ENCODE data around the gene SUGCT.

SUGCT gene

GRCh38 chr7:40457776-40458480 is 323.1 kb downstream of the SUGCT start:
- Histone ChIP-seq H3K9ac (ENCODE audit: low read length) (no peak overlapping the region), H3K4me1 (ENCODE audit: control insufficient read depth, low read depth, low read length) (peaks cover 5% of the 10 kb centered on the region), H3K9me3 (ENCODE audit: control insufficient read depth, low read depth, low read length) (no peaks in the 10 kb centered on the region), H3K4me3 (ENCODE audit: low read length) (no peak overlapping the region), H3K27ac (ENCODE audit: low read length) (no peak overlapping the region), H3K27me3 (ENCODE audit: control insufficient read depth, insufficient read depth, low read length) (no peaks in the 10 kb centered on the region), H3K36me3 (ENCODE audit: control insufficient read depth, low read depth, low read length) (no peaks in the 10 kb centered on the region)

- H3K9me3 ChIP-seq (ENCODE audit: control insufficient read depth, low read depth, low read length), result no peaks in the 10 kb centered on the region
- no peak overlapping the region for H3K9ac ChIP-seq (ENCODE audit: low read length)
Observed at GRCh38 chr7:40463446-40463845, 328.6 kb downstream of the SUGCT start.

GRCh38 chr7:40468891-40469864 is 334.4 kb downstream of the SUGCT start:
- no peak overlapping the region for H3K27ac ChIP-seq (ENCODE audit: low read length)

More at GRCh38 chr7:40463446-40463845, 328.6 kb downstream of the SUGCT start:
- Histone ChIP-seq H3K4me3 (ENCODE audit: low read length) (no peak overlapping the region), H3K4me1 (ENCODE audit: control insufficient read depth, low read depth, low read length) (no peaks in the 10 kb centered on the region), H3K27ac (ENCODE audit: low read length) (no peak overlapping the region), H3K36me3 (ENCODE audit: control insufficient read depth, low read depth, low read length) (no peaks in the 10 kb centered on the region), H3K27me3 (ENCODE audit: control insufficient read depth, insufficient read depth, low read length) (no peaks in the 10 kb centered on the region)

GRCh38 chr7:40470091-40470592 is 335.3 kb downstream of the SUGCT start:
- no peaks in the 10 kb centered on the region for H3K4me1 ChIP-seq (ENCODE audit: control insufficient read depth, low read depth, low read length)
- no peak overlapping the region for H3K4me3 ChIP-seq (ENCODE audit: low read length)
- H3K27ac ChIP-seq (ENCODE audit: low read length), result no peak overlapping the region
- no peaks in the 10 kb centered on the region for H3K9me3 ChIP-seq (ENCODE audit: control insufficient read depth, low read depth, low read length)
- H3K9ac ChIP-seq (ENCODE audit: low read length), result no peak overlapping the region
- no peaks in the 10 kb centered on the region for H3K27me3 ChIP-seq (ENCODE audit: control insufficient read depth, insufficient read depth, low read length)
- H3K36me3 ChIP-seq (ENCODE audit: control insufficient read depth, low read depth, low read length), result no peaks in the 10 kb centered on the region

More at GRCh38 chr7:40468891-40469864, 334.4 kb downstream of the SUGCT start:
- H3K9me3 ChIP-seq (ENCODE audit: control insufficient read depth, low read depth, low read length), result no peaks in the 10 kb centered on the region
- no peak overlapping the region for H3K9ac ChIP-seq (ENCODE audit: low read length)
- H3K27me3 ChIP-seq (ENCODE audit: control insufficient read depth, insufficient read depth, low read length), result no peaks in the 10 kb centered on the region
- no peaks in the 10 kb centered on the region for H3K36me3 ChIP-seq (ENCODE audit: control insufficient read depth, low read depth, low read length)
- H3K4me3 ChIP-seq (ENCODE audit: low read length), result no peak overlapping the region
- H3K4me1 ChIP-seq (ENCODE audit: control insufficient read depth, low read depth, low read length), result no peaks in the 10 kb centered on the region

DNA sequence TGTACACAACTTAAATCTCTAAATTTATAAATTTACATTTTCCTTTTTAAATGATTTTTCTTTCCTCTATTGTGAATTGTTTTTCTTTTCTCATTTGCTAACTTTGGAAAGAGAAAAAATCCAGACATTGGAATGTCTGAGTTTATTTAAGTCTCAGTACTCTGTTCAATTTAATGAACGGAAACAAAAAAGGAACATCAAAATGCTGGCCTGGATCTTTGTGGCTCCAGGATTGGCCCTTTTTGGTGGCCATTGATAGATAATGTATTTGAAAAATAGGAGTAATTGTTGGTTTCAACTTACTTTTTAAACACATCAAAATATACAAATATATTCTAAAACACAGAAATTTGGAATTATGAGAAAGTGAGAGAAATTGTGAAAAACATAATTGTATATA is 336.0 kb downstream of the SUGCT start:
- H3K36me3 ChIP-seq (ENCODE audit: control insufficient read depth, low read depth, low read length), result no peaks in the 10 kb centered on the region
- H3K4me1 ChIP-seq (ENCODE audit: control insufficient read depth, low read depth, low read length), result no peaks in the 10 kb centered on the region
- H3K27ac ChIP-seq (ENCODE audit: low read length), result no peak overlapping the region
- H3K9me3 ChIP-seq (ENCODE audit: control insufficient read depth, low read depth, low read length), result no peaks in the 10 kb centered on the region
- H3K4me3 ChIP-seq (ENCODE audit: low read length), result no peak overlapping the region
- no peaks in the 10 kb centered on the region for H3K27me3 ChIP-seq (ENCODE audit: control insufficient read depth, insufficient read depth, low read length)
- no peak overlapping the region for H3K9ac ChIP-seq (ENCODE audit: low read length)

DNA sequence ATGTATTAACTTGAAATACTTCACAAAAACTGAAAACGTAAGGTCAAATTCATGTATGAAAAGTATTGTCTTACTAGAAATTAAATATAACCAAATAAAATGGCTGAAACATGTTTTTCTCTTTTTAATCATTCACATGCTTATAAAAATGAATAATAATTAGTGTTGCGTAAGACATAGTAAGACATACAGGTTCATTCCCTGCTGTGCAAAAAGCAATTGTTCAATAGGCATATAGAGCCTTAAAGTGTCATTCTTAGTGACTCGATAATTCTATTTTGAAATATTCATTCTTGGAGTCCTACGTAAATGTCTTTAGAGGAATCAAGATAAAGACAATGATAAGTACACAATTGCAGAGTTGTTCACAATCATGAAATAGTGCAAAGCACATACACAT is 337.1 kb downstream of the SUGCT start:
- Histone ChIP-seq H3K9me3 (ENCODE audit: control insufficient read depth, low read depth, low read length) (no peaks in the 10 kb centered on the region), H3K27me3 (ENCODE audit: control insufficient read depth, insufficient read depth, low read length) (no peaks in the 10 kb centered on the region), H3K4me3 (ENCODE audit: low read length) (no peak overlapping the region), H3K27ac (ENCODE audit: low read length) (no peak overlapping the region), H3K36me3 (ENCODE audit: control insufficient read depth, low read depth, low read length) (no peaks in the 10 kb centered on the region), H3K9ac (ENCODE audit: low read length) (no peak overlapping the region), H3K4me1 (ENCODE audit: control insufficient read depth, low read depth, low read length) (no peaks in the 10 kb centered on the region)

- H3K27ac ChIP-seq (ENCODE audit: low read length), result no peak overlapping the region
- no peaks in the 10 kb centered on the region for H3K36me3 ChIP-seq (ENCODE audit: control insufficient read depth, low read depth, low read length)
- no peaks in the 10 kb centered on the region for H3K9me3 ChIP-seq (ENCODE audit: control insufficient read depth, low read depth, low read length)
- no peak overlapping the region for H3K4me3 ChIP-seq (ENCODE audit: low read length)
- no peaks in the 10 kb centered on the region for H3K4me1 ChIP-seq (ENCODE audit: control insufficient read depth, low read depth, low read length)
- no peaks in the 10 kb centered on the region for H3K27me3 ChIP-seq (ENCODE audit: control insufficient read depth, insufficient read depth, low read length)
- H3K9ac ChIP-seq (ENCODE audit: low read length), result no peak overlapping the region
Observed at GRCh38 chr7:40474790-40475680, 340.2 kb downstream of the SUGCT start.

DNA sequence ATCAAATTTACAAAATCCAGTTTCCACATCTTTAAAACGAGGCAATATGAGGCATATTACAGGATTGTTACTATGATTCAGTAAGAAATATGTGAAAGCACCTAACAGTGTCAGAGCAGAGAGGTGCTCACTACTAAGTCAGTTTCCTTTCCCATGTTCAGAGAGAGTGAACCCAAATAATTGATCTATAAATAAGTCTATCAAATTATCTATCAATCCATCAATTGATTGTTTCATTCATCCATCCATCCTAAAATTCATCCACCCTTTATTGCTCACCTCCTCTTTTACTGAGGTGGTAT is 340.8 kb downstream of the SUGCT start:
- Histone ChIP-seq H3K27ac (ENCODE audit: low read length) (no peak overlapping the region), H3K27me3 (ENCODE audit: control insufficient read depth, insufficient read depth, low read length) (no peaks in the 10 kb centered on the region)

GRCh38 chr7:40477094-40477493 is 342.3 kb downstream of the SUGCT start:
- Histone ChIP-seq H3K36me3 (ENCODE audit: control insufficient read depth, low read depth, low read length) (no peaks in the 10 kb centered on the region), H3K9me3 (ENCODE audit: control insufficient read depth, low read depth, low read length) (no peaks in the 10 kb centered on the region), H3K27ac (ENCODE audit: low read length) (no peak overlapping the region), H3K4me3 (ENCODE audit: low read length) (no peak overlapping the region), H3K9ac (ENCODE audit: low read length) (no peak overlapping the region), H3K4me1 (ENCODE audit: control insufficient read depth, low read depth, low read length) (no peaks in the 10 kb centered on the region), H3K27me3 (ENCODE audit: control insufficient read depth, insufficient read depth, low read length) (no peaks in the 10 kb centered on the region)

More for the DNA sequence above, 340.8 kb downstream of the SUGCT start:
- no peak overlapping the region for H3K9ac ChIP-seq (ENCODE audit: low read length)
- no peaks in the 10 kb centered on the region for H3K4me1 ChIP-seq (ENCODE audit: control insufficient read depth, low read depth, low read length)
- H3K36me3 ChIP-seq (ENCODE audit: control insufficient read depth, low read depth, low read length), result no peaks in the 10 kb centered on the region
- H3K4me3 ChIP-seq (ENCODE audit: low read length), result no peak overlapping the region
- no peaks in the 10 kb centered on the region for H3K9me3 ChIP-seq (ENCODE audit: control insufficient read depth, low read depth, low read length)

DNA sequence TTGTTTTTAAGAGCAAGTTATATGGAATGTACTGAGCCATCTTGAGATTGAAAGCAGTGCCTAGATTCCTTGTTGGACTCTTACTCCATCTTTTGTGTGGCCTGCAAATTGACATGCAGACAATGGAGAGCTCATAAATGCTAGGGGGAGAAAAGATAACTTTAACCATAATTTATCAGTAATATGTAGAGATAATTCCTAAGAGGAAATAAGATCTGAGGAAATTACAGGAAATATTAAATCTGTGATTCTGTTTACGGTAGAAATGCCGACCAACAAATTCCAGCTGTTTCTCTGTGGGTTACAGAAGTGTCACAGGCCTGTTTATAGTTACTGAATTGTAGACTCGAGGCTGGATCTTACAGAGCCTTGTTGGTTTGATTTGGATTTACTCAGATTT is 348.0 kb downstream of the SUGCT start:
- Histone ChIP-seq H3K9me3 (ENCODE audit: control insufficient read depth, low read depth, low read length) (no peaks in the 10 kb centered on the region), H3K27me3 (ENCODE audit: control insufficient read depth, insufficient read depth, low read length) (no peaks in the 10 kb centered on the region), H3K27ac (ENCODE audit: low read length) (no peak overlapping the region), H3K9ac (ENCODE audit: low read length) (no peak overlapping the region), H3K36me3 (ENCODE audit: control insufficient read depth, low read depth, low read length) (no peaks in the 10 kb centered on the region), H3K4me3 (ENCODE audit: low read length) (no peak overlapping the region), H3K4me1 (ENCODE audit: control insufficient read depth, low read depth, low read length) (no peaks in the 10 kb centered on the region)

GRCh38 chr7:40483630-40484029 is 348.8 kb downstream of the SUGCT start:
- H3K4me1 ChIP-seq (ENCODE audit: control insufficient read depth, low read depth, low read length), result no peaks in the 10 kb centered on the region
- H3K9me3 ChIP-seq (ENCODE audit: control insufficient read depth, low read depth, low read length), result no peaks in the 10 kb centered on the region
- H3K36me3 ChIP-seq (ENCODE audit: control insufficient read depth, low read depth, low read length), result no peaks in the 10 kb centered on the region
- no peak overlapping the region for H3K27ac ChIP-seq (ENCODE audit: low read length)
- no peaks in the 10 kb centered on the region for H3K27me3 ChIP-seq (ENCODE audit: control insufficient read depth, insufficient read depth, low read length)
- H3K9ac ChIP-seq (ENCODE audit: low read length), result no peak overlapping the region
- no peak overlapping the region for H3K4me3 ChIP-seq (ENCODE audit: low read length)
